HG03460 (cell line): ENCODE results near the gene CEP128.

Experiments used
- ATAC-seq: cut with Tn5 transposase; IDR thresholded peaks from one replicate; pipeline ENCODE4 v1.9.1; 2021; ENCODE audit not compliant: unreplicated experiment

Gene CEP128

GRCh38 chr14:80941241-80942185 is at the start of gene CEP128:
Gene CEP128 (minus strand): TSS chr14:80941738.
- ATAC-seq = peak; percentile 97

DNA sequence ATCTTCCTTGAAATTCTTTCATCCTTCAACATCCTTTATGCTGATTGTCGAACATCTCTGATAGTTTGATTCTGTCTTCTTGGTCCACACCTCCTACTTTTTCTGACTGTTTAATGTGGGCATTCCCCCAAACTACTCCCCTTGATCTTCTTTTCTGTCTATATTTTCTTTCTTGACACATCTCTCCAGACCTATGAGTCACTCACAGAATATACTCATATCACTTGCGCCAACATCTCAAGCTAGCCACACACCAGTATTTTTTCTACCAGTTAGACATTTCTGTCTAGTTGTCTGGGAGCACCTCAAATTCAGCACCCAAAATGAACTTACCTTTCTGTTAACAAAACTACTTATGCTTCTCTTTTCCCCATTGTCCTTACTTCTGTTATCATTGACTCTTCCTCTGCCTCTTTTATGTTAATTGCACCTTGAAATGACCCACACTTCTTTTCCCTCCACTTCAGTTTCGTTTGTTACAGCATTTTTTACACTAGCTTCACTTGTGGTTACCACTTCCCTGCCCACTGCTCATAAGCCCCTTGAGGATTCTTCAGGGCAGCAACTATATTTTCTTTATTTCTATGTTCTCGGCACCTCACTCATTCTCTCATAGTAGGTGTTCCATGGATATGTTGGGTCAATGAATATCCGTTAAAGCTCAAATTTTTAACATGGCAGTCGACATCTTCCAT is 47.3 kb upstream of the CEP128 start:
- no peak for ATAC-seq

- no peak for ATAC-seq
Measured at GRCh38 chr14:80988192-80988591, 46.7 kb upstream of the CEP128 start.

DNA sequence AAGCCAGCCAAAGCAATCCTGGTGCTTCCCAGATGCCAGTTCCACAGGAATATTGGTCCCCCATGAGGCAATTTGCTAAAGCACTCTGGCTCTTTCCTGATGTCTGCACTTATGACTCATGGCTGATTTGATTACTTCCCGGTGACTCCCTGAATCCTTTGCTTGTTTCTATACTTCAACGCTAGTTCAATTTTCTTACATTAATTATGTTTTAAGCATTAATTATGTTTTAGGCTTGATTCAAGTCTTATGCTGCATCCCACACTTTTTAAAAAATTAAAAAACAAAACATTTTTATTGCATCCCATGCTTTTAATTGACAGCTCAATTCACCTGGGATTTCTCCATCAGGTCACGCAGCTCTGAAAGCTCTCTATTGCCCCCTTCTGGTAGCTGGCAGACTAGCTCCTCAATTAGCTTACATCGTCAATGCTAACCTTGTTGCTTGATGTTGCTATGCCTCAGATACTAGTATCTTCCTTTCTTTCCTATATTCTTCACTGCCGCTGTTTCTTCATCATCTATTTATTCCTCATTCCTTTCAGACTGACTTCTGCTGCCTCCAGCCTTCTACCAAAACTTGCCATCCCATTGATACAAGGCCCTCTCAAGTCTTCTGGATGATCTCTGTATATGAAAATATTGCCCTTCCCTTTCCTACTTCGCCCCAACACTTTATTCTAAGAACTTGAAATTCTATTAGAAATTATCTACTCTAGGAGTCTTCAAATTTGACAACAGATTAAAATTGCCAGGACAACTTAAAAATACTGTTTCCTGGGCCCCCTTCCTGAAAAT is 45.9 kb upstream of the CEP128 start:
- ATAC-seq = peak; percentile 63

- ATAC-seq = no peak
Measured at GRCh38 chr14:80982711-80983110, 41.2 kb upstream of the CEP128 start.

DNA sequence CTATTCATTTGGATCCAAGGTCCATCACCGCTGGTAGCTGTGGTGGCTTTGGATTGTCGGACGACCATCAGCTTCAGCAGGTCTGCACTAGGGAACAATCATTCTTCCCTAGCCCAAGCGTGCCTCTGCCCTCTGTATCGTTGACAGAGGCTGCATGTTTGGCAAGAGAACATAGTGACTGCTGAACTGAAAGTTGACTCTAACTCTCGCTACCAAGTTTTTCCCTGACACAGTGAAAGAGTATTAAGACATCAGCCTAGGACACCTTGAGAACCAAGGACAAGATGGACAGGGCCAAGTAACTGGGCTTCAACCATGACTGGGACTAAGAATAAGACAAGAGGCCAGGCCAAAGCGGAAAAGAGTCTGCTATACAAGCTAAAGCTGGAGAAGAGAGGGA is 40.1 kb upstream of the CEP128 start:
- no peak for ATAC-seq

GRCh38 chr14:80981156-80981555 is 39.6 kb upstream of the CEP128 start:
- ATAC-seq = no peak

DNA sequence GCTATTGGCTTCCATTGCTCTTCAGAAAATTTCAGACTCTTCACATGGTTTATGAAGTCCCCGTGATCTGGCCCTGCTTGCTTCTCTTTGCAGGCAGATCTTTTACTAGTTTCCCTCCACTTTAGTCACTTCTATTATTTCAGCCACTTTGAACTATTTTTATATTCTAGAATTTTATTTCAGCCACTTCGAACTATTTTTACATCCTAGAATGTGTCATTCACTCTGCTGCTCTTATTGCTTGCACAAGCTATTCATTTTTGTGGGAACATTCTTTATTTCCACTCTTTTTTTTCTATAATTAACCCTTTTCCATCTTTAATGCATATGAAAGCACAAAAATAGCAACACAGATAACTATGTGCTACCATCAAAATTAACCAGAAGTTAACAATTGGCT is 38.4 kb upstream of the CEP128 start:
- ATAC-seq = no peak

GRCh38 chr14:80978403-80978802 is 36.9 kb upstream of the CEP128 start:
- no peak for ATAC-seq

- ATAC-seq = no peak
Measured at GRCh38 chr14:80977221-80977620, 35.7 kb upstream of the CEP128 start.

DNA sequence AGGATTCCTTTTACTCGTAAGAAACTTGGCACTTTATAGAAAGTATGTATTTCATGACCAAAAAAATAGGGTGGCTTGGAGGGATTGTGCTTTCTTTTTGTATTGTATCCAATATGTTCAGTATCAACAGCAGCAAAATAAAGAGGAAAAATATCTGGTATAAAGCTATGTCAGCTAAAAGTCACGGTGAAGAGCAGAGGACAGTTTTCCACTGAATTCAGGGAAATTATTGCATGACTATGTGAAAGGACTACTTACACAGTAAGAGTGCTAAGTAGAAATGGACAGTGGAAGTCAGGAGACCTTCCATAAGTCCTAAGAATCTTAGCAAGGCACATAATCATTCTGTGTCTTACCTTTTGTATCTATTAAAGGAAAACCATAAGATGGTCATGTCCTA is 33.1 kb upstream of the CEP128 start:
- no peak for ATAC-seq

- no peak for ATAC-seq
Measured at GRCh38 chr14:80973931-80974641, 32.5 kb upstream of the CEP128 start.

- ATAC-seq = no peak
Measured at GRCh38 chr14:80965037-80965436, 23.5 kb upstream of the CEP128 start.

DNA sequence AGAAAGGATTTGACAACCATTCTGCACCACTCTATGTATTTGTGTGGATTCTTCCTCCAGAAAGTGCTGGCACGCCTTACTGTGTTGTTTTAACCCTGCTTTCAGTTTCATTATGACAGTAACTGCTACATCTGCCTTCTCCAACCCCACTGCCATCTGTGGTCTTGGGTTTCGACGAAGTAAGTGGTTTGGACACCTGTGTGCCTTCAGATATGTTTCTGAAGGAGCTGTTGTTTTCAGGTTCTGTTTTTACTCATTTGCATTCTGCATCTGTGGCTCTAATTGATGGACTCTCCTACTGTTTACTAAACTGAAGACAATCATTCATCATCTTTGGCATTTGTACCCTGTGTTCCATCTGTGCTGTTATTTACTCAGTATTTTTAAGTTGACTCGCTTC is 18.0 kb upstream of the CEP128 start:
- peak; percentile 98 for ATAC-seq

- ATAC-seq = no peak
Measured at GRCh38 chr14:80958939-80959338, 17.4 kb upstream of the CEP128 start.

DNA sequence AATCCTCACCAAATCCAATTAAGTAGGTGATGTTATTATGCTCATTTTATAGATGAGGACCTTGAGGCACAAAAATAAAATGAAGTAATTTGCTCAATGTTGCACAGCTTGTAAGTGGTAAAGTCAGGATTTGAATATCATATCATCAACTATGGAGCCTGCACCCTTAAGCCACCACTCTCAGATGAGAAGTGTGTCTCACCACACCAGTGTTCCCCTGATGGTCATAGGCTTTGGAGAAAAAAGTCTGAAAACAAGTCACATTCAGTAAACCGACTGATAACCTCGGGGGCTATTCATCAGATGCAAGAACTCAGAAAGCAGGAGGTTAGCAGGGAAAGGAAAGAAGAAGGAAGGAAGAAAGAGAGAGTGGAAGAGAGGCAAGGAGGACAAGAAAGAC is 16.7 kb upstream of the CEP128 start:
- ATAC-seq = no peak

- no peak for ATAC-seq
Measured at GRCh38 chr14:80957613-80958012, 16.1 kb upstream of the CEP128 start.

GRCh38 chr14:80956922-80957321 is 15.4 kb upstream of the CEP128 start:
- no peak for ATAC-seq

DNA sequence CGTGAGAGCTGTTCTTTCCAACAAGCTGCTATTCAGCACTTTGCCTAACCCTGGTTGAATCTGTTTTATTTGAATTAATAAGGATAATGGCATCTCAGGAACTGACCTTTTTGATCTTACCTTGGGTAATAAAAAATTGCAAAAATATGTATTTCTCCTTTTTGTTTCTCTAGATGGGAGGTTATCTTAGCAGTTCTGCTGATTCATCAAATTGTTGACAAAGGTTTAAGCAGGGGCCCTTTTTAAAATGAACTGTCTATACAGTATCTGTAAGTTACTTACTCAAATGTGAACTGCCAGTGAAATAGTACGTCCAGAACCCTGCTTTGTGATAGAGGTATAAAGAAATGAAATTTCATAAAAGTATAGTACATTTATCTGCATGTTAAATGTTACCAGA is 14.6 kb upstream of the CEP128 start:
- no peak for ATAC-seq

- no peak for ATAC-seq
Measured at GRCh38 chr14:80955416-80955941, 13.9 kb upstream of the CEP128 start, which contains the start of gene TSHR. Gene TSHR (plus strand): TSS chr14:80955621. CDS start chr14:80955681, 60 bp downstream.
